GM18951 (cell line): ENCODE results near the gene NDUFB10.

Experiments used
- POLR2A ChIP-seq: IDR thresholded peaks from 4 replicates; pipeline ENCODE4 v1.6.1; 2011; ENCODE audit warnings: mild to moderate bottlenecking; ENCODE audit not compliant: insufficient read length, insufficient read depth; ENCODE audit errors: extremely low read depth
- in situ Hi-C: fragments of 300-500 bp; cut with MboI; formaldehyde crosslinking; loops from one replicate; pipeline ENCODE4 v1.12.0; 2022; ENCODE audit warnings: low sequenced_read_pairs, mixed read lengths, inconsistent platforms; ENCODE audit not compliant: unreplicated experiment

Gene NDUFB10

GRCh38 chr16:1959269-1960039 is at the start of gene NDUFB10:
Gene NDUFB10, plus strand, starts transcription at chr16:1959538. Its CDS starts 87 bp downstream, at chr16:1959625.
- TF ChIP-seq POLR2A, result peak; percentile 92
- in situ Hi-C loops, result no loop called here

GRCh38 chr16:1909561-1910231 is 49.6 kb upstream of the NDUFB10 start:
- no peak for TF ChIP-seq POLR2A
- in situ Hi-C loops, result no loop called here

- TF ChIP-seq POLR2A, result no peak
- in situ Hi-C loops, result no loop called here
Observed at GRCh38 chr16:1911467-1912214, 47.7 kb upstream of the NDUFB10 start.

- in situ Hi-C loops, result no loop called here
- no peak for TF ChIP-seq POLR2A
Observed at GRCh38 chr16:1912215-1912543, 47.2 kb upstream of the NDUFB10 start.

- no peak for TF ChIP-seq POLR2A
- in situ Hi-C loops, result no loop called here
Observed at GRCh38 chr16:1913327-1914083, 45.8 kb upstream of the NDUFB10 start.

- TF ChIP-seq POLR2A, result no peak
Observed at GRCh38 chr16:1914084-1914608, 45.2 kb upstream of the NDUFB10 start.

GRCh38 chr16:1914988-1915387 is 44.4 kb upstream of the NDUFB10 start:
- no peak for TF ChIP-seq POLR2A
- in situ Hi-C loops, result no loop called here

More at GRCh38 chr16:1914084-1914608, 45.2 kb upstream of the NDUFB10 start:
- in situ Hi-C loops, result no loop called here

- in situ Hi-C loops, result no loop called here
- no peak for TF ChIP-seq POLR2A
Observed at GRCh38 chr16:1915732-1916639, 43.4 kb upstream of the NDUFB10 start.

GRCh38 chr16:1916640-1916990 is 42.7 kb upstream of the NDUFB10 start:
- in situ Hi-C loops, result no loop called here
- no peak for TF ChIP-seq POLR2A

GRCh38 chr16:1917056-1917664 is 42.2 kb upstream of the NDUFB10 start:
- TF ChIP-seq POLR2A, result no peak
- in situ Hi-C loops, result no loop called here

GRCh38 chr16:1917665-1918350 is 41.5 kb upstream of the NDUFB10 start:
- no peak for TF ChIP-seq POLR2A
- in situ Hi-C loops, result no loop called here
